HG02610 (cell line): ENCODE measurements around the gene TTC3.
"Not testable (repeated sequence)": the region's sequence is repeated elsewhere in the genome, so short reads cannot be mapped to it uniquely, and the experiment has no call there.

Experiments
- ATAC-seq: cut with Tn5 transposase; IDR thresholded peaks from one replicate; pipeline ENCODE4 v1.9.1; 2021; ENCODE audit warnings: mild to moderate bottlenecking, moderate library complexity; ENCODE audit not compliant: unreplicated experiment

TTC3 gene

GRCh38 chr21:37093977-37094376 lies 20.9 kb downstream of the TTC3 start:
- ATAC-seq = no peak

GRCh38 chr21:37095821-37096220 lies 22.8 kb downstream of the TTC3 start:
- no peak for ATAC-seq

DNA sequence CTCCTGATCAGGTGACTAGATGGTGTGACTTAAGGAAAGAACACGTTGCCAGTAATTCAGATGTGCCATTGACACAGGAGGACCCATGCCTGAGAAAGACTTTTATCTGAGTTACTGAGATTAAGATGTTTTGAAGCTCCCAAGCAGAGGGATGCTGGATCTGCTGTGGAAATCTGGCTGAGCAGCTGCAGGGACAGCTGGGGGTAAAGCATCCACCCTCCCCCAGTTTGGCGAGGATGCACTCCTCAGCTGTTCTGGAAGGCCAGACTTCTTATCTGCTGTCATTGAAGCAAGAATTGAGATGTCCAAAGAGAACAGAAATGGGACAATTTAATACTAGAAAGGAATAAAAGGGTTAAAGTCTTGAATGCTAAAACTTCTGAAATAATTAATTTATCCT lies 25.7 kb downstream of the TTC3 start:
- ATAC-seq = no peak

DNA sequence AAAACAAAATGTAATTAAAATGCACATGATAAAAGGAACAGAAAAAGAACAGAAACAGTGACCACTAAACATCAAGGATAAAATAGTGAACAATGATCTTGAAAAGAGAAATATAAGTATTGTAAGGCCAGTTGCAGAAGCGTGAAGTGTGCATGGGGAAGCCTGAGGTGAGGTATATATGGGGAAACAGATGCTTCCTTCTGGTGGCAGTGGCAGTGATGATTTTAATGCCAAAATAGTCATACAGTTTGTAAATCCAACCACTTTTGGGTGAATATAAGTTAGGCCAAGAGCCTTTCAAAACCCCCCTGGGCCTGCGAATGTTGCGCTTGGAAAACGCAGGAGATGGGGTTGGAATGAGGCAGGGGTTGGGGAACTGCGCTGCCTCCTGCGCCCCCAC lies 27.3 kb downstream of the TTC3 start:
- ATAC-seq = no peak

DNA sequence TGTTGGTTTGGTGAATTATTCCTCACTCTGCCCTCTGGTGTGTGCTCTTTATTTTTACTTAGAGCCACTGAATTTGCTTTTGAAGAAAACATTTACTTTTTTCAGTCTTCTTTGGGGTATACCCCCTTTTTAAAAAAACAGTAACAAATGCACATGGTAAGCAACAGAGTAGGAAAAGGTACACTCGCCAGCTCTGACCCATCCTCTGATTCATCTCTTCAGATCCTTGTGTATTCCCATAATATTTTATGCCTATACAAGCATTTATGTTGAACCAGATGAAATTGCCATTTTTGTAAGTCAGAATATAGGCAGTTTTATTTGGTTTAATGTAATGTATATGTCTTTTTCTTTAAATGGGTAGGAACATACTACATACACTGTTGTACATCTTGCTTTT lies 28.3 kb downstream of the TTC3 start:
- ATAC-seq = no peak

DNA sequence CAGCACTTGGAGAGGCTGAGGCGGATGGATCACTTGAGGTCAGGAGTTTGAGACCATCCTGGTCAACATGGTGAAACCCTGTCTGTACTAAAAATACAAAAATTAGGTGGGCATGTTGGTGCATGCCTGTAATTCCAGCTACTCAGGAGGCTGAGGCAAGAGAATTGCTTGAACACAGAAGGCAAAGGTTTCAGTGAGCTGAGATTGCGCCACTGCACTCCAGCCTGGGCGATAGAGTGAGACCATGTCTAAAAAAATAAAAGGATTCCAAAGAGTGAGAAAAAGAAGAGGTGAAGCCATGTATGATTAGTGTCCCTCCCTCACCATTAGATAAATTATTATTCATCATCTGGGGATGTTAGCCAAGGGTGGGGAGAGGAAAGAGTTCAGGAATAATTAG lies 29.7 kb downstream of the TTC3 start:
- not testable (repeated sequence) for ATAC-seq

DNA sequence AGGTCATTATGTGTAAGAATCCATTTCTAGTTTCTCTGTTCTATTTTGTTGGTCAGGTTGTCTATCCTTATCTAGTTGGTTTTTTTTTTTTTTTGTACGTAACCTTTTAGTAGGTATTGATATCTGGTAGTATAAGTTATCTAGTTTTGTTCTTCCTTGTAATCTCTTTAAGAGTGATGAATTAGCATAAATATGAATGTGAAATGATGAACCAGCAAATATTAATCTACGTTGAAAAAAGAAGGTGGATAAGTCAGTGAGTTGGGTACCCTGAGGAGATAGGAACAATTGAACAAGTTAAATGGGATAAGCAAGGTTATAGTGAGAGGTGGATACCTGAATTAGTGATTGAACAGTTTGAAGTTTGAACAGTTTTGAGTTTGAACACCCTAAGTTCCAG lies 33.9 kb downstream of the TTC3 start:
- no peak for ATAC-seq

GRCh38 chr21:37111029-37111428 lies 38.0 kb downstream of the TTC3 start:
- not testable (repeated sequence) for ATAC-seq

DNA sequence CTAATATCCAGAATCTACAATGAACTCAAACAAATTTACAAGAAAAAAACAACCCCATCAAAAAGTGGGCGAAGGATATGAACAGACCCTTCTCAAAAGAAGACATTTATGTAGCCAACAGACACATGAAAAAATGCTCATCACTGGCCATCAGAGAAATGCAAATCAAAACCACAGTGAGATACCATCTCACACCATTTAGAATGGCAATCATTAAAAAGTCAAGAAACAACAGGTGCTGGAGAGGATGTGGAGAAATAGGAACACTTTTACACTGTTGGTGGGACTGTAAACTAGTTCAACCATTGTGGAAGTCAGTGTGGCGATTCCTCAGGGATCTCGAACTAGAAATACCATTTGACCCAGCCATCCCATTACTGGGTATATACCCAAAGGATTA lies 41.2 kb downstream of the TTC3 start:
- ATAC-seq = not testable (repeated sequence)

GRCh38 chr21:37116459-37116858 lies 43.4 kb downstream of the TTC3 start:
- not testable (repeated sequence) for ATAC-seq

- no peak for ATAC-seq
Observed at GRCh38 chr21:37117204-37117603, 44.1 kb downstream of the TTC3 start.

DNA sequence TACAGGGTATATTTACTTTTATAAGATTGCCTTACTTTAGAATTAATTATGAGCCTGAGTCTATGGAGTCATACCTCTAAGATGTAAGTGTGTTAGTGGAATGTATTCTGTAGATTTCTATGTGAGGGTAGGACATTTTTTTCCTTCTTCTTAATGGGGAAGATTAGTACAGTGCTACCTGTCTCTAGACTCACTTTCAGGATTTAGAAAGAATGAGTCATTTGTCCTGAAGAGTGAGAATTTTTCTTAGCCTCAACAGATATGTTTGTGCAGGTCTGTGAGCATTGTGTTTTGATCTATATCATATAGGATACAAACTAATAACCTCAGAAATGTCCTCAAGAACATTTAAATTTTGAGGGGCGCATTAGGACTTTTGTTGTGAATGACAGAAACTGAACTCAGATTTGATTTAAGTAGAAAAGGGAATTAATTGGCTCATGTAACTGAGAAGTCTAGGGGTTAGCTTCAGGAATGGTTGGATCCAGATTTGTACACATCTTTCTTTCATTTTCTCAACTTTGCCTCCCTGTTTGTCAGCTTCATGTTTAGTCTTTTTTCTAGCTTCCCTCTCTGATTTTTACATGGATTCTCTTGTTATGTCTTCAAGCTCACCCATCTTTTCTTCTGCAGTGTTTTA lies 45.3 kb downstream of the TTC3 start:
- no peak for ATAC-seq

DNA sequence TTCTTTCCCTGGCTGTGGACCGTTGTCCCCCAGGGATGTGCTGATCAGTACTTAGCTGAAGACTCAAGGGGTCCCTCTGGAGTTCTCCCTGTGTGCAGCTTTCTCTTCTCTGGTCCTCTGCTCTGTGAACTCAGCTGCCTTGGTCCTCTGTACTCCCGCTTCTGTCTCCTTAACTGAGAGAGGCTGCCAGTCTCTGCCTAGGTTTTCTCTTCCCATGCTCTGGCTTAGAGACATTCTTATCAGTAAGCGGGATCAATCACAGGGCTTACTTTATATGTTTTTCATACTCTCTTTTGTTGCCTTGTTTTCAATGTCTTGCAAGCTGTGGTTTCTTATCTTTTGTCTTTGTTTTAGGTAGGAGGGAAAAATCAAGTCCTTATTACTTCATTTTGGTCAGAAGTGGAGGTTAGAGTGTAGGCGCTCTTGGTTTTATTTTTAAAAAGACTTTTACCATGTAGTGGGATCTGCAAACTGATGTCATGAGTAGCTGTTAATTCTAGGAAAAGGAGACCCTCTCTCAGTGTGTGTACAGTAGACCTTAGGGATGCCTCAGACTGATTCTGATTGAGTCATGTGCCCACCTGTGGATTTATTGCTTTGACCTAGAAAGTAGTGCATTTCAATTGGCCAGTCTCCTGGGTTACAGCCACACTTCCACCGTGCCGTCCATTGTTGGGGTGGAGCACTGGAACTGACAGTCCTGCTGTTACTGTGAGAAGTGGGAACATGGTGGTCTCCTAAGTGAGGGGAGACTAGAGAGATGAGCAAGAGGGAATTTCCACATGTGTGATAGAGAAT lies 46.6 kb downstream of the TTC3 start:
- no peak for ATAC-seq

GRCh38 chr21:37128076-37128475 lies 55.0 kb downstream of the TTC3 start:
- ATAC-seq = no peak

- ATAC-seq = no peak
Observed at GRCh38 chr21:37130971-37131370, 57.9 kb downstream of the TTC3 start.

DNA sequence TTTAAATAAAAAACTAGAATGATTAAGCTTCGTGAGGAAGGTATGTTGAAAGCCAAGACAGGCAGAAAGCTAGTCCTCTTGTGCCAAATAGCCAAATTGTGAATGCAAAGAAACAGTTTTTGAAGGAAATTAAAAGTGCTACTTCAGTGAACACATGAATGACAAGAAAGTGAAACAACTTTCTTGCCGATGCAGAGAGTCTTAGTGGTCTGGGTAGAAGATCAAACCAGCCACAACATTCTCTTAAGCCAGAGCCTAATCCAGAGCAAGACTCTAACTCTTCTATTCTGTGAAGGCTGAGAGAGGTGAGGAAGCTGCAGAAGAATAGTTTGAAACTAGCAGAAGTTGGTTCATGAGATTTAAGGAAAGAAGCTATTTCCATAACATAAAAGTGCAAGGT lies 63.2 kb downstream of the TTC3 start:
- no peak for ATAC-seq

- no peak for ATAC-seq
Observed at GRCh38 chr21:37136744-37137143, 63.7 kb downstream of the TTC3 start.

GRCh38 chr21:37139154-37139553 lies 66.1 kb downstream of the TTC3 start:
- no peak for ATAC-seq

GRCh38 chr21:37139902-37140301 lies 66.8 kb downstream of the TTC3 start:
- no peak for ATAC-seq

- not testable (repeated sequence) for ATAC-seq
Observed at GRCh38 chr21:37143392-37143791, 70.3 kb downstream of the TTC3 start.

GRCh38 chr21:37145635-37146111 lies 72.6 kb downstream of the TTC3 start:
- ATAC-seq = no peak
